ENCODE data around the gene KRT79. TPM values are rescaled to one million over a fixed set of nuclear protein-coding genes. Genes with fewer than 3 reads are reported as not detected.

The KRT79 gene
- total RNA-seq, 1 donor from 2014 or later = not detected

- Histone ChIP-seq H3K36me3 (no peaks in the 10 kb centered on the region), H3K9me3 (no peaks in the 10 kb centered on the region), H3K4me3 (no peak overlapping the region), H3K4me1 (no peaks in the 10 kb centered on the region), H3K27me3 (no peaks in the 10 kb centered on the region), H3K27ac (no peak overlapping the region)
- TF ChIP-seq CTCF (IDR thresholded peaks at IDR 0.05) = no peak
- no peak for DNase-seq (ENCODE audit: low spot score in 2 of 2)
- intact Hi-C loops (cut with DNase I) = no loop called here
These were observed 57.7 kb downstream of the KRT79 start for GRCh38 chr12:52776435-52776834.

DNA sequence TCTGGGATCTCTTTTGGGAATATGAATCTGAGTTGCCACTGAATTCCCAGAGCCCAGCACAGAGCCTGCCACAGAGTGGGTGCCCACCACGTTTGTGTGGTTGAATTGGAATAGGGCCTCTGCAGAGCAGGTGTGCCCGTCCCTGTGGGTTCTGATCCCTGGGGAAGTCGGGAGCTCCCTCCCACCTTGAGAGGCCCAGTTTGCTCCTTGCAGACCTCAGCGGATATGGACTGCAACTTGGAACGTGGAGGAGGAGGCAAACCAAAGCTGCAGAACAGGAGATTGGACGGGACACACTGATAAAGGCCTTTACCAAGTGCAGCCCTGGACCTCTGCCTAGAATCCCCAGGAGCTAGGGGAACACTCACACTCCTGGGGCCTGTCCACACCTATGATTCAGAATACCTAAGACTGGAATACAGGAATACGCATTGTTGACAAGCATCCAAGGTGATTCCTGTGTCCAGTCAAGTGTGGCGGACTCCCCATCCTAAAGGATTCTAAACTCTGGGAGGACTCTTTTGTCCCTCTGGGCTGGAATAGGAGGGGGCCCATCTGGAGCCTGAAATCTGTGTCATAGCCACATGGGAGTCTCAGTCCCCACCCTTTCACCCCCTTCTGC, 59.4 kb downstream of the KRT79 start:
- no peaks in the 10 kb centered on the region for H3K36me3 ChIP-seq
- no peaks in the 10 kb centered on the region for H3K4me1 ChIP-seq
- no peak overlapping the region for H3K4me3 ChIP-seq
- no peak for TF ChIP-seq CTCF (IDR thresholded peaks at IDR 0.05)
- no peak overlapping the region for H3K27ac ChIP-seq
- H3K27me3 ChIP-seq = no peaks in the 10 kb centered on the region
- DNase-seq (ENCODE audit: low spot score in 2 of 2) = no peak
- intact Hi-C loops (cut with DNase I) = no loop called here
- H3K9me3 ChIP-seq = no peaks in the 10 kb centered on the region

DNA sequence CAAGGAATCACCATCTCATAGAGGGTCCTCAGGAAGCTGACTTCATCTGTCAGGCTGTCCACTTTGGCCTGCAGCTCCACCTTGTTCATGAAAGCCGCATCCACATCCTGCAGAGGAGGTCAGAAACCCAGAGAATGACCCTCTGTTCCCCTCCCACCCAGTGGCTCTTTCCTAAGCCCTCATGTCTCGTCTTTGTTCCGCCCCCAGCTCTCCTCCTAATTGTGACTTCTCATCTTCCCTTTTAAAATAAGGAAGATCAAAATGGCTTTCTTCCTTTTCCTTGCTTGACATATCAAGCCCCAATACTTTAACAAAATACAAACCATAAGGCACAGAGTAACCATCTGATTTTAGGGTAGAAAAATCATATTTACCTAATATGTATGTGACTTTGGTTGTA, 61.3 kb downstream of the KRT79 start:
- no peak for TF ChIP-seq CTCF (IDR thresholded peaks at IDR 0.05)
- Histone ChIP-seq H3K4me1 (no peaks in the 10 kb centered on the region), H3K27me3 (no peaks in the 10 kb centered on the region), H3K27ac (no peak overlapping the region), H3K9me3 (no peaks in the 10 kb centered on the region), H3K4me3 (no peak overlapping the region), H3K36me3 (no peaks in the 10 kb centered on the region)
- DNase-seq (ENCODE audit: low spot score in 2 of 2) = no peak
- intact Hi-C loops (cut with DNase I) = no loop called here

DNA sequence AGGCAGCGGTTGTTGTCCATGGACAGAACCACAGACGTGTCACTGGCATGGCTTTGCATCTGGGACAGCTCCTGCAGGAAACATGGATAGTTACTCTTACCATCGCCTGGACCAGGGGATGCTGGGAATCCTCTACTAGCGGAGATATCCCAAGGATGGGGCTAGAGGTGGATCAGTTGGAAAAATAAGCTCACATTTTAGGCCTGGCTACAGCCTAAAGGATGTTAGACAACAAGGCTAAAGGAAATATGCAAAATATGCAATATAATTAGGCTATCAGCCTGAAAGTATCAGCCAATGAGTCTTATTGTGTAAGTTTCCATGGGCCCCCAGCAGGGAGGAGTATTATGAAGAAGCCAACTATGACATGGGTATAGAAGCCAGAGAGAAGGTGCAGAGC, 61.9 kb downstream of the KRT79 start:
- H3K4me3 ChIP-seq = no peak overlapping the region
- no peak for TF ChIP-seq CTCF (IDR thresholded peaks at IDR 0.05)
- H3K27ac ChIP-seq = no peak overlapping the region
- intact Hi-C loops (cut with DNase I) = no loop called here
- H3K4me1 ChIP-seq = no peaks in the 10 kb centered on the region
- no peaks in the 10 kb centered on the region for H3K9me3 ChIP-seq
- H3K27me3 ChIP-seq = no peaks in the 10 kb centered on the region
- H3K36me3 ChIP-seq = no peaks in the 10 kb centered on the region
- DNase-seq (ENCODE audit: low spot score in 2 of 2) = no peak

GRCh38 chr12:52771505-52771904, 62.6 kb downstream of the KRT79 start:
- intact Hi-C loops (cut with DNase I) = no loop called here

More at GRCh38 chr12:52771505-52771904, 62.6 kb downstream of the KRT79 start:
- H3K27me3 ChIP-seq = no peaks in the 10 kb centered on the region
- TF ChIP-seq CTCF (IDR thresholded peaks at IDR 0.05) = no peak
- H3K4me1 ChIP-seq = no peaks in the 10 kb centered on the region
- H3K9me3 ChIP-seq = no peaks in the 10 kb centered on the region
- no peak for DNase-seq (ENCODE audit: low spot score in 2 of 2)
- no peaks in the 10 kb centered on the region for H3K36me3 ChIP-seq
- H3K27ac ChIP-seq = no peak overlapping the region
- no peak overlapping the region for H3K4me3 ChIP-seq

Other genes with a start within 250 kb of the KRT79 start
- gene KRT72, start 232.8 kb downstream of the KRT79 start, total RNA-seq = not detected
- not detected for gene KRT73, start 215.8 kb downstream of the KRT79 start, total RNA-seq
- not detected for gene KRT2, start 182.1 kb downstream of the KRT79 start, total RNA-seq
- not detected for gene KRT1, start 153.9 kb downstream of the KRT79 start, total RNA-seq
- gene KRT77, start 130.8 kb downstream of the KRT79 start, total RNA-seq = not detected
- gene KRT76, start 57.0 kb downstream of the KRT79 start, total RNA-seq = not detected
- not detected for gene KRT3, start 38.2 kb downstream of the KRT79 start, total RNA-seq
- gene KRT4, start 20.2 kb downstream of the KRT79 start, total RNA-seq = not detected
- gene KRT78, start 14.7 kb upstream of the KRT79 start, total RNA-seq = not detected
- gene KRT8, start 70.8 kb upstream of the KRT79 start, total RNA-seq = 54.3 TPM
- gene KRT18, start 114.8 kb upstream of the KRT79 start, total RNA-seq = 285 TPM
- 181 TPM for gene EIF4B, start 172.1 kb upstream of the KRT79 start, total RNA-seq
- gene TNS2, start 215.8 kb upstream of the KRT79 start, total RNA-seq = 608 TPM
- gene SPRYD3, start 245.1 kb upstream of the KRT79 start, total RNA-seq = 48.6 TPM